GM19463 (cell line): ENCODE results near the gene TMEM266.

Source experiments
- ATAC-seq: cut with Tn5 transposase; IDR thresholded peaks from one replicate; pipeline ENCODE4 v1.9.1; 2021; ENCODE audit warnings: mild to moderate bottlenecking, moderate library complexity; ENCODE audit not compliant: unreplicated experiment

TMEM266 gene

GRCh38 chr15:76199106-76200082 lies 139.6 kb downstream of the TMEM266 start:
- ATAC-seq = no peak

- no peak for ATAC-seq
Observed at GRCh38 chr15:76200083-76200465, 140.3 kb downstream of the TMEM266 start.

DNA sequence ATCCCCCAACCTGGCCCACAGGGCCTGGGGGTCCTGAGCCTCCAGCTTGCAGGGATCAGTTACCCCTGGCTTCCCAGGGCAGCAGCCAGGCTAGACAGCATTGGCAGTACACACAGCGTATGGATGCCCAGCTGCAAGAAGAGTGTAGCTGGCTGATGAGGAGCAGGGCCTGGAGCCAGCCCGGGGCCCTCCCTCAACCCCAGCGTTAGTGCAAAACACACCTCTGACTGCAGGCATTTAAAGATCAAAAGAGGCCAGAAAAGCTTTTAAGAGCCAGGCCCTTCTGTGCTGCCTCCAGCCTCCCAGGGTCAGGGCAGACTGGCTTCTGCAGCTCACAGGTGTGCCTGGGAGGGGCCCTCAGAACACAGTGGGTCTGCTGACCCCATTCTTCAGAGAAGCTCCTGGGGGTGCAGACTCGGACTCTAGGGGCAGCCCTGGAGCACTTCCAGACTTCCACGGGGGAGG lies 140.9 kb downstream of the TMEM266 start:
- no peak for ATAC-seq

GRCh38 chr15:76201536-76202255 lies 141.9 kb downstream of the TMEM266 start:
- no peak for ATAC-seq

- ATAC-seq = no peak
Observed at GRCh38 chr15:76203346-76204108, 143.7 kb downstream of the TMEM266 start.

DNA sequence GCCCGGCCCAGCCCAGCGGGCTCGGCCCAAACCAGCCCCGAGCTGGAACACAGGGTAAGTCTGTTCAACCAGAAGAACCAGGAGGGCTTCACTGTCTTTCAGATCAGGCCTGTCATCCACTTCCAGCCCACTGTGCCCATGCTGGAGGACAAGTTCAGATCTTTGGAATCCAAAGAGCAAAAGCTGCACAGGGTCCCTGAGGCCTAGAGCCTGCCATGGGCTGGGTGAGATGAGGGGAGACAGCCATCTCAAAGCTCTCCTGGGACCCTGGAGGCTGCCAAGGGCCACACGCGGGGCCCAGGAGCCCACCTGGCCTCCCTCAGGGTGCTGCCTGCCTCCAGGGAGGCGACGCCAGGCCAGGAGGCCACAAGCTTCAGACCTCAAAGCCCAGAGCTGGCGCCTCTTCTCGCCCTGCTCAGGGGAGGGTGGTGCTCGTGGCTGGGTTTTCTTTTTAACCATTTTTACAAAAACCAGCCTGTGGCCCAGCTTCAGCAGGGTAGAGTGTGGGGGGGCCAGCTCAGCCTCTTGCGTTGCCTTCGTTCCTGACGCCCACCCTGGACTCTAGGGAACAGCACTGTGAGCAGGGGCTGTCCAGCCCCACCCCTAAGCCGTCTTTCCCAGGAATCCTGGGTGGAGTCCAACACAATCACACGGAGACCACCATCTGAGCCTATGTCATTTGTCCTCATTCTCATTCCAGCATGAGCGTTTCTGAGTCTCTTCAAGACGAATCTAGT lies 144.5 kb downstream of the TMEM266 start:
- ATAC-seq = no peak

GRCh38 chr15:76204916-76205460 lies 145.2 kb downstream of the TMEM266 start:
- ATAC-seq = no peak

GRCh38 chr15:76206325-76206976 lies 146.7 kb downstream of the TMEM266 start:
- ATAC-seq = no peak

- no peak for ATAC-seq
Observed at GRCh38 chr15:76208084-76208785, 148.4 kb downstream of the TMEM266 start.

DNA sequence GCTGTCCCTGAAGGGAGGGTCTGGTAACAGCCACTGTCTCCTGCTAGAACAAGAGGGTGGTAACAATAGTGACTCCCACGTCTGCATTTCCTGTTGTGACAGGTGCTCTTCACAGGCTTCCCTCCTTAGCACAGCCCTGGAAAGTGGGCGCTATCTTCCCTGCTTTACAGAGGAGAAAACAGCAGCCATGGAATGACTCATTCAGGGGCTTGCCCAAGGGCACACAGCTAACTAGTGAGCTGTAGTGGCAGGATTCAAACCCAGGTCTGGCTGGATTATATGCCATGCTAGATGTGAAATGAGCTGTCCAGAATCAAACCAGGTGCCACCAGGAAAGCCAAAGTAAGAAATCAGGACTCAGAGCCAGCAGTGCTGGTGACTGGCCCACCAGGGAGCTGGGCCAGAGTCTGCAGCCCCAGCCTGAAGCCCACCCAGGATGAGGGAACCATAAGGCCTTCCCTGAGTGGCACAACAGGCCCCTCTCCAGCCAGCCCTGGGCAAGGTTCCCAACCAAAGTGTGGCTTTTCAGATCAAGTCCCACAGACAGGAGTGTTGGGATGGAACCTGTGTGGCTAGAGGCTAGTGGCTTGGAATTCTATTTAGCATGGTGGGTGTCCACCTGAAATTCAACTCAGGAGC lies 149.1 kb downstream of the TMEM266 start:
- ATAC-seq = no peak

GRCh38 chr15:76209523-76209922 lies 149.7 kb downstream of the TMEM266 start:
- ATAC-seq = no peak

- ATAC-seq = no peak
Observed at GRCh38 chr15:76209942-76210341, 150.2 kb downstream of the TMEM266 start.

- ATAC-seq = no peak
Observed at GRCh38 chr15:76215634-76216033, 155.8 kb downstream of the TMEM266 start.

DNA sequence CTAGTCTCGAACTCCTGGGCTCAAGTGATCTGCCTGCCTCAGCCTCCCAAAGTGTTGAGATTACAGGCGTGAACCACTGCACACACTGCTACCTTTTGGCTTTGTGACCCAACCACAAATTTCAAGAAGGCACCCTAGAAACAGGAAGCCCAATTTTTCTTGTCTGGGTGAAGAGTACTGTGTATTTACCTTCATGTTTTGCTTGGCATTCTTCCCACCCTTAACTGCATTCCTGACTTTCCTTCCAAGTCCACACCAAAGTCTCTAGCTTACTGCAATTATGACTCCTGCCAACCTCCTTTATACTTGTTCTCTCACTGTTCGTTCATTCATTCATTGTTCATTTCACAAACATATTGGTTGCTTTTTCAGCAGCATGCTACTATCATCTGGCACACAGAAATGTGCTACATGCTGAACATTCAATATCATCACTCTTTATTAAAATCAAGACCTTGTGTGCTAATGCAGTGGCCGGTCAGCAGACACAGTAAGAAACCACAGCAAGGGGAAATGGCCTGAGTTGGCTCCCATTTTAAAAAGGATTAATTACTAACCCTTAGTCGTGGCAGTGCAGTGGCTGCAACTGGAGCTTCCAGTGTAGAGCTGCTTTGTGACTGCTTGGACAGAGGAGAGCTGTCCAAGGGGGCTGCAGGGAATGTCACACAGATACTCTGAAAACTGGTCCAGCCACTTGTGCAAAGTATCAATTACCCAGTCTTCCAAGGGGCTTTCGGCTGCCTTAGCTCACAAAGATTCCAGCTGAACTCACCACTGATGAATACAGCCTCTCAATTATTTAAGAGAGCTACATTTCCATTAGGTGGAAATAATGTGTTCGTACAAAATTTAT lies 157.5 kb downstream of the TMEM266 start:
- ATAC-seq = no peak

DNA sequence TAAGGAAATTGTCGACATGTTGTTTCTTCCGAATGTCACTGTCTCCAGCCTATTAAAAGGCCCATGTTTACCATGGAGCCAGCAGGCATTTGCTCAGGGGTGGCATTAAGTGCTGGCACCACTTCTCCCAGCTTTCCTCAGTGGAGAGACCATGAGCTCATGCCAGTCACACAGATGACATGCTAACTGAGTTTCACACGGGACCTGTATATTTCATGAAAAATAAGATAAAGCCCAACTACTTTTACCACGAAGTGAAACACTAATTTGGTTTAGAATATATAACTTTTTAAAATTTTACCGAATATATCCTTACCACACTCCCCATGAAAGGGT lies 158.1 kb downstream of the TMEM266 start:
- no peak for ATAC-seq

- ATAC-seq = no peak
Observed at GRCh38 chr15:76221085-76221767, 161.4 kb downstream of the TMEM266 start.

GRCh38 chr15:76222159-76222558 lies 162.4 kb downstream of the TMEM266 start:
- ATAC-seq = no peak
